Karpas-422 (cell line): ENCODE measurements around the gene SFRP5. TPM values are rescaled to one million over a fixed set of nuclear protein-coding genes. Genes with fewer than 3 reads are reported as not detected.

Source experiments
- DNase-seq: peaks from one replicate; pipeline ENCODE4 v3.0.0-alpha.2; 2015
- H2AFZ ChIP-seq: fragments of 200-600 bp; sonication (generic); 2 replicates; pipeline ENCODE4 v1.6.1; 2014; ENCODE audit warnings: antibody characterized with exemption, low read length, mixed read lengths
- H3K27ac ChIP-seq: fragments of 200-600 bp; sonication (generic); 2 replicates; pipeline ENCODE4 v1.5.1; 2014; ENCODE audit warnings: mild to moderate bottlenecking, low read length, moderate library complexity
- H3K27me3 ChIP-seq: fragments of 200-600 bp; sonication (generic); 2 replicates; pipeline ENCODE4 v1.6.1; 2014; ENCODE audit warnings: low read length, mixed read lengths
- H3K36me3 ChIP-seq: fragments of 200-600 bp; sonication (generic); 2 replicates; pipeline ENCODE4 v1.6.1; 2014; ENCODE audit warnings: low read length, mixed read lengths; ENCODE audit not compliant: insufficient read depth
- H3K4me1 ChIP-seq: fragments of 200-600 bp; sonication (generic); 2 replicates; pipeline ENCODE4 v1.6.1; 2014; ENCODE audit warnings: mild to moderate bottlenecking, low read length, mixed read lengths
- H3K4me2 ChIP-seq: fragments of 200-600 bp; sonication (generic); 2 replicates; pipeline ENCODE4 v1.6.1; 2014; ENCODE audit warnings: low read length, low read depth, mild to moderate bottlenecking; ENCODE audit not compliant: poor library complexity, severe bottlenecking
- H3K4me3 ChIP-seq: fragments of 200-600 bp; sonication (generic); 2 replicates; pipeline ENCODE4 v1.5.1; 2014; ENCODE audit warnings: mild to moderate bottlenecking, antibody characterized with exemption, low read length, mixed read lengths
- H3K79me2 ChIP-seq: fragments of 200-600 bp; sonication (generic); 2 replicates; pipeline ENCODE4 v1.6.1; 2014; ENCODE audit warnings: mild to moderate bottlenecking, low read length, mixed read lengths
- H3K9ac ChIP-seq: fragments of 200-600 bp; sonication (generic); 2 replicates; pipeline ENCODE4 v1.6.0; 2014; ENCODE audit warnings: low read length
- H3K9me2 ChIP-seq: fragments of 200-600 bp; sonication (generic), shearing (Covaris generic); replicated peaks from 2 replicates; pipeline ENCODE4 v1.6.0; 2014; ENCODE audit warnings: mild to moderate bottlenecking, low read length, moderate library complexity; ENCODE audit not compliant: insufficient read depth
- H3K9me3 ChIP-seq: fragments of 300-700, 200-600 bp; sonication (generic); 2 replicates; pipeline ENCODE4 v1.6.1; 2014; ENCODE audit warnings: low read length, mixed read lengths
- H4K20me1 ChIP-seq: fragments of 200-600 bp; sonication (generic); 2 replicates; pipeline ENCODE4 v1.6.1; 2014; ENCODE audit warnings: mild to moderate bottlenecking, antibody characterized with exemption, low read length, low read depth; ENCODE audit not compliant: insufficient read depth
- total RNA-seq: library from RNA; depleted of rRNA; stranded (reverse); fragments of >200 nt; shearing (Covaris generic); gene quantifications from 2 replicates; pipeline ENCODE4 v1.2.3, GENCODE V29; 2014; ENCODE audit warnings: low replicate concordance

SFRP5 gene
- total RNA-seq, 1 experiment from 2014 or later = not detected

DNA sequence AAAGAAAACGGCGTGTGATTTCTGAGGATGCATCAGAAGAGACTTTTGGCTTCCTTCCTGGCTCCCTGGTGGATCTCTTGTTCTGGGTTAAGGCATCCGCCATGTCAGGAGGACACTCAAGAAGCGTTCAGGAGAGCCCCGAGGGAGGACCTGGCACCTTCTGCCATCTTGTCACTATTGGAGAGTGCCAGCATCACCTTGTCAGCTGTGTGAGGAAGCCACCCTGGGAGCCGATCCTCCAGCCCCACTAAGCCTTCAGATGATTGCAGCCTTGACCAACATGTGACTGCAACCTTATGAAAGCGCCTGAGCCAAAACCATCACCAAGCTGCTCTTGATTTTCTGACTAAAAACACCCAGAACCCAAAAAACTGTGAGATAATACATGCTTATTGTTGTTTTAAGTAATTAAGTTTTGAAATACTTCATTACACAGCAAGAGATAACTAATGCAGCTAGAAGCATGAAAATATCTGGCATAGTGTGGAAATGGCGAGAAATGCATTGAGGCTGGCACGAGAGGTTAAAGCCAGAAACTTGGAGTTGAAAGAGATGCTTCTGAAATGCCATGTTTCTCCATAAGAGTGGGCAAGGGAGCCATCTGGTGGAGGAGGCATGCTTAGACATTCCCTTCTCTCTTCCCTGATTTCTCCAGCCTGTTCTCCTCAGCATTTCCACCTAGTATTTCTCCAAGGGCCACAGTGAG lies 40.3 kb downstream of the SFRP5 start:
- Histone ChIP-seq H3K4me2 (no peak overlapping the region), H3K27ac (no peak overlapping the region), H3K4me1 (peaks cover 2% of the 10 kb centered on the region), H2AFZ (no peak overlapping the region), H3K9ac (no peak overlapping the region), H3K36me3 (no peaks in the 10 kb centered on the region), H3K9me2 (no peaks in the 10 kb centered on the region), H3K79me2 (no peaks in the 10 kb centered on the region), H3K27me3 (no peaks in the 10 kb centered on the region), H3K9me3 (no peaks in the 10 kb centered on the region), H3K4me3 (no peak overlapping the region), H4K20me1 (no peaks in the 10 kb centered on the region)
- DNase-seq = peak; percentile 65

DNA sequence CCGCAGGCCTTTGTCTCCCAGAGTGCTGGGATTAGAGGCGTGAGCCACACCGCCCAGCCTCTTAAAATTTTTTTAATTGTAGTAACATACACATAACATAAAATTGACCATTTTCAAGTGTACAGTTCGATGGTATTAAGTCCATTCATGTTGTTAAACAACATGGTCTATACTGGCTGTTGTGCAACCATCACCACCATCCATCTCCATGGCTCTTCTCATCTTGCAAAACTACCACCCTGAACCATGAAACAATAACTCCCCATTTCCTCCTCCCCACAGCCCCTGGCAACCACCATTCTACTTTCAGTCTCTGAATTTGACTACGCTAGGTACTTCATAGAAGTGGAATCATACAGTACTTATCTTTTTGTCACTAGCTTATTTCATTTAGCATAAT lies 42.8 kb downstream of the SFRP5 start:
- Histone ChIP-seq H3K4me2 (no peak overlapping the region), H3K9ac (no peak overlapping the region), H3K9me3 (no peaks in the 10 kb centered on the region), H3K9me2 (no peaks in the 10 kb centered on the region), H3K36me3 (no peaks in the 10 kb centered on the region), H3K4me1 (no peaks in the 10 kb centered on the region), H2AFZ (no peak overlapping the region), H3K79me2 (no peaks in the 10 kb centered on the region), H3K4me3 (no peak overlapping the region), H3K27ac (no peak overlapping the region), H3K27me3 (no peaks in the 10 kb centered on the region), H4K20me1 (no peaks in the 10 kb centered on the region)
- no peak for DNase-seq

DNA sequence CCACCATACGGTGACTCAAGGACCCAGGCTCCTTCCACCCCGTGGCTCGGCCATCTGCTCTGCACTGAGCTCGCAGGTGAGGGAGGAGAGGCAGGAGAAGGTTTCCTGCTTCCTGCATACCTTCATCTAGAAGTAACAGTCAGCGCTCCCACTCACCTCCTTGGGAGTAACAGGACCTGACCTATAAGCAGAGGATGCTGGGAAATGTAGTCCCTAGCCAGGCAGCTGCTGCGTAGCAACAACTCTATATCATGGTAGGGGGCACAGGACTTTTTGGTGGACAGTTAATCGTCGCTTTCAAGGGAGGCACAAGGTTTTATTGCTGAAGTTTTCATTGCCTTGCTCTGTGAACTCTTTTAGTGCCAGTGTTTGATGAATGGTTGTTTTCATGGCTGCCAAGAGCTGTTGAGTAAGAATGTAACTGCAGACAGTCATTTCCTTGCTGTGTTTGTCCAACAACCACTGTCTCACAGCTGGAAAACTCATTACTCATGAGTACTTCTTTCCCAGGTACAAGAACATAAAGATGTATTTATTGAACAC lies 45.1 kb downstream of the SFRP5 start:
- Histone ChIP-seq H3K27ac (no peak overlapping the region), H4K20me1 (no peaks in the 10 kb centered on the region), H3K27me3 (no peaks in the 10 kb centered on the region), H2AFZ (0 out of 2 replicates have a peak overlapping the region, but pooled peaks have one; percentile 36), H3K4me1 (no peaks in the 10 kb centered on the region), H3K4me3 (no peak overlapping the region), H3K9me3 (no peaks in the 10 kb centered on the region), H3K4me2 (peak overlapping the region; percentile 24), H3K79me2 (no peaks in the 10 kb centered on the region), H3K9me2 (no peaks in the 10 kb centered on the region), H3K36me3 (no peaks in the 10 kb centered on the region), H3K9ac (no peak overlapping the region)
- no peak for DNase-seq

DNA sequence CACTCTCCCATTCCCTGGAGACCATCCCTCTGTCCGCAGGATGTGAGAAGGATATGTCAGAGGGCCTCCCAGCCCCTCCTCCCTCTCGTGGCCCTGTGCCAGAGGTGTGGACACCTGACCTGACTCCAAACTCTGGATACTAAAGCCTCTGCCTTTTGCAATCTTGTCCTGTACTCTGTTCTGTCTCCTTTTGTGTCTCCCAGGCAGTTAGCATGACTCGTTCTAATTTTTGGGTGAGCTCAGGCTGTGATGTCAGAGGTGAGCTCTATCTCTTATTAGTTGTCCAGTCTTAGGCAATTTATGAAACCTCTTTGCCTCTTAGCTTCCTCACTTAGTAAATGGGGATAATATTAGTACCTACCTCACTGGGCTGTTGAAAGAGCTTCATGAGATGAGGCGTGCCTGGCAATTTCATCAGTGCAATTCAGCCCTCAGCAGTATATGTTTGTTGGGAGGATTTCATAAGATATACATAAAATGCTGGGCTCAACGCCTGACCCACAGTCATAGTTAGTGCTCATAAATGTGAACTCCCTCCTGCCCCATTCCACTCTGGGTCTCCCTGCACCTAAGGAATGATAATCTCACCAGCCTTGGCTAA lies 47.4 kb downstream of the SFRP5 start:
- Histone ChIP-seq H3K36me3 (no peaks in the 10 kb centered on the region), H2AFZ (no peak overlapping the region), H3K9me2 (no peaks in the 10 kb centered on the region), H3K79me2 (no peaks in the 10 kb centered on the region), H3K4me3 (no peak overlapping the region), H3K4me1 (no peaks in the 10 kb centered on the region), H3K9ac (no peak overlapping the region), H3K27me3 (no peaks in the 10 kb centered on the region), H4K20me1 (no peaks in the 10 kb centered on the region), H3K9me3 (no peaks in the 10 kb centered on the region), H3K27ac (no peak overlapping the region), H3K4me2 (no peak overlapping the region)
- no peak for DNase-seq

DNA sequence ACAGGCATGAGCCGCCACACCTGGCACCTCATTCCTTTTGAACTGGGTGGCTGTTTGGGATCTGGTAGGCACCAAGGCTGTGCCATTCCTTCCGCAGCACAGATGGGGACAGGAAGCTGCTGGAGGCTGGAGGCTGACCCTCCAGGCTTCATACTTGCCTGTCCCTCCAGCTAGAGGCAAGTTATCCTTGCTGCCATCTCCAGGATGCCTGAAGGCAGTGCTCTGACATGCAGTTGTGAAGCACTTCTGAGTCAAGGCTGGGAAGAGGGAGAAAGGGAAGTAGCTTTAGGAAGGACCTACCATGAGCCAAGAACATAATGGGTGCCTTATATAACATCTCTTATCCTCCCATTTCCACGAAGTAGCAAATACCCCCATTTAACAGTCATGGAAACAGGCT lies 48.8 kb downstream of the SFRP5 start:
- H3K36me3 ChIP-seq = no peaks in the 10 kb centered on the region

DNA sequence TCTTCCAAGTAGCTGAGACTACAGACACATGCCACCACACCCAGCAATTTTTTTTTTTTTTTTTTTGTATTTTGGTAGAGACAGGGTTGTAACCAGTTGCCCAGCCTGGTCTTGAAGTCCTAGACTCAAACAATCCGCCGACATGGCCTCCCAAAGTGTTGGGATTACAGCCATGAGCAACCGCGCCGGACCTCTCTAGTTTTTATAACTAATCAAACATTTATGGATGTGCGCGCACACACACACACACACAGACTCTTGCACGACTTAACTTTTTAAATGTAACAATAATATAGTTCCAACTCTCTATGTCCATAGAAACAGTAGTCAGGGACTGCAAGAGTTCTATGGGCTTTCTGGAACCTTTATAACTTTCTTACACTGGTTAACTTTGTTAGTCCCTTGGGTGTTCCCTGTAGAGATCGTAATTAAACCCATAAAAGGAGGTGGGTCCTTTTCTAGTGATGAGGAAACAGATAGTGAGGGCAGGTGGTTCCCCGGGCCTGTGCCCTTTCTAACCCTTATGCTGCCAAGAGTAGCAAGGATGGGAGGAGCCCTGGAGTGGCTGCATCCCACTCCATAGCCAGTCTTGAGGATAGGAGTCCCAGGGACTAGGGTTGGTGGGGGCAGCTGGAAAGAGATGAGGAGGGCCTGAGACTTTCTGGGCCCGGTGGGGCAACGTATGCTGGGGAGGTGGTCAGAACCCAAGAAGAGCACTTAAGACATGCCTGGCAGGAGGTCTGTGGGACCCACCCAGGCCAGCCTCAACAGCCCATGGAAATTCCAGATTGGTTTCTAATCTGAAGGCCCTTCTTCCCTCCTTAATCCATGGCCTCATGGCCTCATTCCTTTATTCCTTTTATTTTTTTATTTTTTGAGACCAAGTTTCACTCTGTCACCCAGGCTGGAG lies 49.7 kb downstream of the SFRP5 start:
- no peaks in the 10 kb centered on the region for H3K9me3 ChIP-seq
- no peak overlapping the region for H3K4me3 ChIP-seq
- no peak overlapping the region for H3K9ac ChIP-seq
- DNase-seq = no peak
- no peak overlapping the region for H3K4me2 ChIP-seq
- H4K20me1 ChIP-seq = no peaks in the 10 kb centered on the region
- no peaks in the 10 kb centered on the region for H3K79me2 ChIP-seq
- H3K9me2 ChIP-seq = no peaks in the 10 kb centered on the region
- H3K4me1 ChIP-seq = no peaks in the 10 kb centered on the region
- H3K36me3 ChIP-seq = no peaks in the 10 kb centered on the region
- no peaks in the 10 kb centered on the region for H3K27me3 ChIP-seq
- H2AFZ ChIP-seq = no peak overlapping the region
- no peak overlapping the region for H3K27ac ChIP-seq

More for the DNA sequence above, 48.8 kb downstream of the SFRP5 start:
- DNase-seq = no peak
- H3K27me3 ChIP-seq = no peaks in the 10 kb centered on the region
- no peak overlapping the region for H3K4me2 ChIP-seq
- H4K20me1 ChIP-seq = no peaks in the 10 kb centered on the region
- no peak overlapping the region for H3K9ac ChIP-seq
- no peak overlapping the region for H3K27ac ChIP-seq
- H3K4me3 ChIP-seq = no peak overlapping the region
- H2AFZ ChIP-seq = no peak overlapping the region
- no peaks in the 10 kb centered on the region for H3K9me2 ChIP-seq
- H3K4me1 ChIP-seq = no peaks in the 10 kb centered on the region
- no peaks in the 10 kb centered on the region for H3K79me2 ChIP-seq
- no peaks in the 10 kb centered on the region for H3K9me3 ChIP-seq

DNA sequence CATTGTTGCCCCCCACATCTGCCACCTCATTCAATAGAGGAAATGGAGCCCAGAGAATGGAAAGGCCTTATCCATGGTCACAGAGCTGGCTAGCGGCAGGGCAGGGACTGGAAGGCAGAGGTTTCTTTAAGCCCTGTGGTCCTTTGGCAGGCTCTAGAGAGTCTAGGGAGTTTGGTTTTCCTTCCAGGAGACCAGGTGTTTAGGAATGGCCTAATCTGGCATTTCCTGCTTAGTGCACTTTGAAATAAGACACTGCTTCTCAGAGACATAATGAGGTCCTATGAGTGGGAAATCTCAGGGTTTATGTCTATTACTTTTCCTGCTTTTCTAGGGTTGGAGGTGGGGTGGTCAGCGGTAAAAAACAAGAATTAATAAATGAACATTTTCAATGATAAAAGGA lies 52.2 kb downstream of the SFRP5 start:
- Histone ChIP-seq H3K4me2 (no peak overlapping the region), H4K20me1 (no peaks in the 10 kb centered on the region), H3K4me3 (no peak overlapping the region), H3K9me2 (no peaks in the 10 kb centered on the region), H3K9ac (no peak overlapping the region), H3K79me2 (no peaks in the 10 kb centered on the region), H3K36me3 (no peaks in the 10 kb centered on the region), H3K27ac (no peak overlapping the region), H3K9me3 (no peaks in the 10 kb centered on the region), H3K4me1 (no peaks in the 10 kb centered on the region), H3K27me3 (no peaks in the 10 kb centered on the region), H2AFZ (no peak overlapping the region)
- DNase-seq = no peak

DNA sequence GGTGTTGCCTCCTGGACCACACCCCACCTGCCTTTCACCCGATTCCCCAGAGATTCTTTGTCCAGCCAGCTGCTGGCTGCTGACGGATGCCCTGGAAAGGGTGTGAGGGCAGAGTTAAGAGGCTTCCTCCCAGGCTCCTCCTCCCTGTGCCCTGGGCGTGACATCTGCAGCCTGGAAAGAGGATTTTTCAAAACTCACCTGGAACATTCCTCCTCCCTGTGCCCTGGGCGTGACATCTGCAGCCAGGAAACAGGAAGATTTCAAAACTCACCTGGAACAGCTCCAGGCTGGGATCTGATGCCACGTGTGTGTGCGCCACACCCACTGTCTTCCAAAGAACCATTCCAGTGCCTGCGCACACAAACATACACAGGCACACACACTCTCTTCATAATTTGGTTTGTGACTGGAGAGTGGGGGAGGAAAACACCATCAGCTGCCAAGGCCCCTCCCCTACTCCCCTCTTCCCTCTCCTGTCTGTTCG lies 53.1 kb downstream of the SFRP5 start:
- Histone ChIP-seq H3K79me2 (no peaks in the 10 kb centered on the region), H3K9me3 (no peaks in the 10 kb centered on the region), H3K27ac (no peak overlapping the region), H3K36me3 (no peaks in the 10 kb centered on the region), H2AFZ (no peak overlapping the region), H3K9me2 (no peaks in the 10 kb centered on the region), H3K4me3 (no peak overlapping the region), H3K27me3 (no peaks in the 10 kb centered on the region), H3K9ac (no peak overlapping the region), H3K4me2 (no peak overlapping the region), H3K4me1 (no peaks in the 10 kb centered on the region), H4K20me1 (no peaks in the 10 kb centered on the region)
- DNase-seq = no peak
